IPS DF 4.7 (cell line): ENCODE data around the gene DCLK2.

ENCODE experiments used
- DNase-seq: peaks from one replicate; pipeline ENCODE4 v3.0.0-alpha.2; 2013; ENCODE audit warnings: low spot score; ENCODE audit errors: extremely low read depth

DCLK2 gene

GRCh38 chr4:150259861-150260567, 181.8 kb downstream of the DCLK2 start:
- no peak for DNase-seq

GRCh38 chr4:150261571-150261970, 183.3 kb downstream of the DCLK2 start:
- DNase-seq = no peak

GRCh38 chr4:150262611-150263010, 184.4 kb downstream of the DCLK2 start:
- DNase-seq = no peak

- DNase-seq = no peak
Measured at GRCh38 chr4:150264595-150265161, 186.4 kb downstream of the DCLK2 start.

- no peak for DNase-seq
Measured at GRCh38 chr4:150265806-150266205, 187.6 kb downstream of the DCLK2 start.

- DNase-seq = no peak
Measured at GRCh38 chr4:150268444-150268843, 190.2 kb downstream of the DCLK2 start.

- no peak for DNase-seq
Measured at GRCh38 chr4:150278206-150278605, 200.0 kb downstream of the DCLK2 start.

- DNase-seq = no peak
Measured at GRCh38 chr4:150280081-150280895, 202.0 kb downstream of the DCLK2 start.

- no peak for DNase-seq
Measured at GRCh38 chr4:150280975-150281374, 202.7 kb downstream of the DCLK2 start.

GRCh38 chr4:150283689-150284088, 205.4 kb downstream of the DCLK2 start:
- DNase-seq = no peak

- no peak for DNase-seq
Measured at GRCh38 chr4:150286656-150287055, 208.4 kb downstream of the DCLK2 start.

GRCh38 chr4:150289198-150289597, 211.0 kb downstream of the DCLK2 start:
- DNase-seq = no peak

GRCh38 chr4:150289881-150290280, 211.6 kb downstream of the DCLK2 start:
- no peak for DNase-seq

- DNase-seq = no peak
Measured at GRCh38 chr4:150297861-150298474, 219.7 kb downstream of the DCLK2 start.

- no peak for DNase-seq
Measured at GRCh38 chr4:150299816-150300215, 221.6 kb downstream of the DCLK2 start.

- no peak for DNase-seq
Measured at GRCh38 chr4:150302553-150302952, 224.3 kb downstream of the DCLK2 start.

GRCh38 chr4:150305995-150306394, 227.8 kb downstream of the DCLK2 start:
- DNase-seq = no peak

GRCh38 chr4:150306719-150307118, 228.5 kb downstream of the DCLK2 start:
- DNase-seq = no peak
